Measurements from ENCODE around the gene TPST2.
A peak's percentile ranks its signal among the peaks of the same experiment; 100 is the strongest.

Gene TPST2

GRCh38 chr22:26589845-26590736 lies at the start of gene TPST2:
TPST2 (minus strand) TSS chr22:26590132; CDS start chr22:26541630, 48,502 bp downstream.
- Histone ChIP-seq H3K4me3 (peak within 1 kb of the TSS; percentile 79), H3K36me3 (ENCODE audit: insufficient read depth, low read length) (no peaks in the 10 kb centered on the region), H3K27ac (no peak within 1 kb of the TSS), H3K9ac (ENCODE audit: insufficient read length) (peak within 1 kb of the TSS; percentile 66), H3K9me3 (ENCODE audit: low read depth, low read length) (no peaks in the 10 kb centered on the region)
- TF ChIP-seq POLR2AphosphoS5 (IDR thresholded peaks at IDR 0.05; ENCODE audit: borderline replicate concordance, low read depth, low read length) (peak; percentile 57; the same call in 1 of the 2 replicates), EZH2 (IDR thresholded peaks at IDR 0.05) (no peak), FOXP2 (optimal IDR thresholded peaks at IDR 0.05; ENCODE audit: control extremely low read depth, extremely low read length, insufficient read depth) (no peak)
- DNase-seq (ENCODE audit: low read depth, low spot score) = no peak

- Histone ChIP-seq H3K4me3 (no peak overlapping the region), H3K27ac (no peak overlapping the region), H3K36me3 (ENCODE audit: insufficient read depth, low read length) (no peaks in the 10 kb centered on the region), H3K9me3 (ENCODE audit: low read depth, low read length) (no peaks in the 10 kb centered on the region), H3K9ac (ENCODE audit: insufficient read length) (no peak overlapping the region)
- DNase-seq (ENCODE audit: low read depth, low spot score) = no peak
- TF ChIP-seq POLR2AphosphoS5 (IDR thresholded peaks at IDR 0.05; ENCODE audit: borderline replicate concordance, low read depth, low read length) (no peak), FOXP2 (optimal IDR thresholded peaks at IDR 0.05; ENCODE audit: control extremely low read depth, extremely low read length, insufficient read depth) (no peak), EZH2 (IDR thresholded peaks at IDR 0.05) (no peak)
Observed at GRCh38 chr22:26636296-26636695, 46.4 kb upstream of the TPST2 start.

DNA sequence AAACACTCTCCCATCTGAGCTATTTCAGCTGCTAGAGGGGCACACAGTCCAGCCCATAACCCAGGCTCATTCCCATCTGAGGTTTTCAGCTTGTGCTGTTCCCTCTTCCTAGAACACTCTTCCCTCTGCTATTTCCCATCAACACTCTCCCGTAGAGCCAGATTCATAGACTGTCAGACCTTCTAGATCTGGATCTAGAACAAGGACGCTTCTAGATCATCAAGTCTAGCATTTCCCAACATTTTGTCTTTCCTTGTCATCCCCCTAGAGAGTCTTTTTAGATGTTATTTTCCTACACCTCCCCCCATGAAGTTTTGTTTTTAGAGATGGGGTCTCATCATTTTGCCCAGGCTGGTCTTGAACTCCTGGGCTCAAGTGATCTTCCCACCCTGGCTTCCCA lies 45.2 kb upstream of the TPST2 start:
- DNase-seq (ENCODE audit: low read depth, low spot score) = no peak
- Histone ChIP-seq H3K4me3 (no peak overlapping the region), H3K9me3 (ENCODE audit: low read depth, low read length) (no peaks in the 10 kb centered on the region), H3K9ac (ENCODE audit: insufficient read length) (no peak overlapping the region), H3K36me3 (ENCODE audit: insufficient read depth, low read length) (no peaks in the 10 kb centered on the region), H3K27ac (no peak overlapping the region)
- TF ChIP-seq POLR2AphosphoS5 (IDR thresholded peaks at IDR 0.05; ENCODE audit: borderline replicate concordance, low read depth, low read length) = no peak
- TF ChIP-seq EZH2 (IDR thresholded peaks at IDR 0.05) = no peak
- no peak for TF ChIP-seq FOXP2 (optimal IDR thresholded peaks at IDR 0.05; ENCODE audit: control extremely low read depth, extremely low read length, insufficient read depth)

DNA sequence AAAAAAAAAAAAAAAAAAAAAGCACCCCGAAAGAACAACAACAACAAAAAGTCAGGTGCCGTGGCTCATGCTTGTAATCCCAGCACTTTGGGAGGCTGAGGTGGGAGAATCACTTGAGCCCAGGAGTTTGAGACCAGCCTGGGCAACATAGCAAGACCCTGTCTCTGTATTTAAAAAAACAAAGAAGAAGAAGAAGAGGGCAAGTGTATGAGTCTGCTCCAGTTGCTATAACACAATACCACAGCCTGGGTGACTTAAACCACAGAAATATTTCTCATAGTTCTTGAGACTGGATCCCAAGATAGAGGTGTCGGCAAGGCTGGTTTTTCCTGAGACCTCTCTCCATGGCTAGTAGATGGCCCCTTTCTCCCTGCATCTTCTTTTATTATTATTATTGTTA lies 44.3 kb upstream of the TPST2 start:
- Histone ChIP-seq H3K36me3 (ENCODE audit: insufficient read depth, low read length) (no peaks in the 10 kb centered on the region), H3K4me3 (no peak overlapping the region), H3K9ac (ENCODE audit: insufficient read length) (no peak overlapping the region), H3K27ac (no peak overlapping the region), H3K9me3 (ENCODE audit: low read depth, low read length) (no peaks in the 10 kb centered on the region)
- DNase-seq (ENCODE audit: low read depth, low spot score) = no peak
- no peak for TF ChIP-seq POLR2AphosphoS5 (IDR thresholded peaks at IDR 0.05; ENCODE audit: borderline replicate concordance, low read depth, low read length)
- no peak for TF ChIP-seq EZH2 (IDR thresholded peaks at IDR 0.05)
- no peak for TF ChIP-seq FOXP2 (optimal IDR thresholded peaks at IDR 0.05; ENCODE audit: control extremely low read depth, extremely low read length, insufficient read depth)

GRCh38 chr22:26632422-26633155 lies 42.7 kb upstream of the TPST2 start:
- Histone ChIP-seq H3K36me3 (ENCODE audit: insufficient read depth, low read length) (no peaks in the 10 kb centered on the region), H3K27ac (no peak overlapping the region), H3K9me3 (ENCODE audit: low read depth, low read length) (no peaks in the 10 kb centered on the region), H3K4me3 (no peak overlapping the region), H3K9ac (ENCODE audit: insufficient read length) (no peak overlapping the region)
- TF ChIP-seq FOXP2 (optimal IDR thresholded peaks at IDR 0.05; ENCODE audit: control extremely low read depth, extremely low read length, insufficient read depth) (no peak), EZH2 (IDR thresholded peaks at IDR 0.05) (no peak), POLR2AphosphoS5 (IDR thresholded peaks at IDR 0.05; ENCODE audit: borderline replicate concordance, low read depth, low read length) (no peak)
- no peak for DNase-seq (ENCODE audit: low read depth, low spot score)

DNA sequence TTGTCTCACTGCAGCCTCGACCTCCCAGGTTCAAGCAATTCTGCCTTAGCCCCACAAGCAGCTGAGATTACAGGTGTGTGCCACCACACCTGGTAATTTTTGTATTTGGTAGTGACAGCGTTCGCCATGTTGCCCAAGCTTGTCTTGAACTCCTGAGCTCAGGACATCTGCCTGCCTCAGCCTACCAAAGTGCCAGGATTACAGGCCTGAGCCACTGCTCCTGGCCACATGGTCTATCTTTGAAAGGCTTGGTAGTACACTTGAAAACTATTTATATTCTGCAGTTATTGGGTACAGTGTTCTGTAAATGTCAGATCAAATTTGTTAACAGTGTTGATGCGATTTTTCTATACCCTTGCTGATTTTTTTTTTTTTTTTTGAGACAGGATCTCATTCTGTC lies 41.4 kb upstream of the TPST2 start:
- TF ChIP-seq EZH2 (IDR thresholded peaks at IDR 0.05) (no peak), FOXP2 (optimal IDR thresholded peaks at IDR 0.05; ENCODE audit: control extremely low read depth, extremely low read length, insufficient read depth) (no peak), POLR2AphosphoS5 (IDR thresholded peaks at IDR 0.05; ENCODE audit: borderline replicate concordance, low read depth, low read length) (no peak)
- Histone ChIP-seq H3K9ac (ENCODE audit: insufficient read length) (no peak overlapping the region), H3K27ac (no peak overlapping the region), H3K9me3 (ENCODE audit: low read depth, low read length) (no peaks in the 10 kb centered on the region), H3K4me3 (no peak overlapping the region), H3K36me3 (ENCODE audit: insufficient read depth, low read length) (no peaks in the 10 kb centered on the region)
- no peak for DNase-seq (ENCODE audit: low read depth, low spot score)

DNA sequence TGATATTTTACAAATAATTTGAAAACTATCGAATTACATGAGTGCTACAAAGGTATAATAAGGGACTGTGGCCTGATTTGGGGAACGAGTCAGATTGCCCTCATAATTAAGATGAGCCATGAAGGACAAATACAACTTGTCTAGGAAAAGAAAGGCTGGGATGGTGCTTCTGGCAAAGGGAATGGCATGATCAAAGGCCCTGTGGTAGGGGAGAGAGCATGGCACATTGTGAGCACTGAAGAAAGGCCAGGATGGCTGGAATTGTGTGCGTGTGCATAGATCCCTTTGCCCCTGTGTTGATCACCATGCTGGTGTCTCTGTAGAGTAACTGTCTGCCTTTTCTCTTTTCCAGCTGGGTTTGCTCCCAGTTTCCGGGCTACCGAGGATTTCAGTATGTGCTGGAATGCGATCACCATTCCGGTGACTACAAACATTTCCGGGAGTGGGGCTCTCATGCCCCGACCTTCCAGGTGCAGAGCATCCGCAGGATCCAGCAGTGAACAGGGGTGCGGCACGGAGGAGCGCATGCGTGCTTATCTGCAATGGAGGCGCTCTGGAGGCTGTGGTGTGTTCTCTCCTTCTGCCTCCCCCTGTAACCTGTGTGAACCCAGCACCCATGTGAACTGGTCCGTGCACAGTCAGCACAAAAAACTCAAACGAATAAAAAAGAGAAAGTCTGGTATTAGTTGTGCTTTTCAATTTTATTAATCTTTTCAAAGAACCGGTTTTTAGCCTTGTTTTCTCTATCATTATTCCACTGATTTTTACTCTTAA lies 40.2 kb upstream of the TPST2 start:
- DNase-seq (ENCODE audit: low read depth, low spot score) = no peak
- Histone ChIP-seq H3K27ac (no peak overlapping the region), H3K9ac (ENCODE audit: insufficient read length) (no peak overlapping the region), H3K4me3 (no peak overlapping the region), H3K36me3 (ENCODE audit: insufficient read depth, low read length) (no peaks in the 10 kb centered on the region), H3K9me3 (ENCODE audit: low read depth, low read length) (no peaks in the 10 kb centered on the region)
- TF ChIP-seq FOXP2 (optimal IDR thresholded peaks at IDR 0.05; ENCODE audit: control extremely low read depth, extremely low read length, insufficient read depth) = no peak

DNA sequence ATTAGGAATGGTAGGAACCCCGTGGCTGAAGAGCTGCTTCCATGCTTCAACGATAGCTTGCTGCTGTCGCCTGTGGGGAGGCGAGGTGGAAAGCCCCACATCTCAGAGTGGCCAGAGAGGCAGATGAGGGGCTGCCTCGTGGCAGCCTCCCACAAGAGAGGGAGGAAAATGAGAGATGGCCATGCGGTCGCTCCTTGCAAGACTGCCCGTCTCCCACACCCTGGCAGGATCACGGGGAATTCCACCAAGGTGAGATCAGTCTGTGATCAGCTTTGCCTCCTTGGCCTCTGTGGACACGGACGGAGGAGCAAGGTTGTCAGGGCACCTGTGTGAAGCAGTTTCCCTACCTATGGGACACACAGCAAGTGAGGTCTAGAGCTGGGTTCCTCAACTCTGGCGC lies 34.9 kb upstream of the TPST2 start:
- Histone ChIP-seq H3K4me3 (no peak overlapping the region), H3K9ac (ENCODE audit: insufficient read length) (no peak overlapping the region), H3K36me3 (ENCODE audit: insufficient read depth, low read length) (no peaks in the 10 kb centered on the region), H3K9me3 (ENCODE audit: low read depth, low read length) (no peaks in the 10 kb centered on the region), H3K27ac (no peak overlapping the region)
- no peak for TF ChIP-seq POLR2AphosphoS5 (IDR thresholded peaks at IDR 0.05; ENCODE audit: borderline replicate concordance, low read depth, low read length)
- no peak for TF ChIP-seq EZH2 (IDR thresholded peaks at IDR 0.05)
- TF ChIP-seq FOXP2 (optimal IDR thresholded peaks at IDR 0.05; ENCODE audit: control extremely low read depth, extremely low read length, insufficient read depth) = no peak
- no peak for DNase-seq (ENCODE audit: low read depth, low spot score)
